Endothelial cell of umbilical vein (primary cell): ENCODE measurements around the gene PDHX.

Source experiments
- CTCF ChIP-seq, 2 donors: IDR thresholded peaks; 1 replicate in 1 of 2; 2 replicates in 1 of 2; pipeline ENCODE4 v1.5.1; 2011; ENCODE audit warnings: low read length in 2 of 2, mild to moderate bottlenecking in 2 of 2, moderate library complexity in 2 of 2, control low read depth in 1 of 2, inconsistent platforms in 1 of 2, low read depth in 1 of 2; ENCODE audit not compliant: insufficient read depth in 1 of 2; ENCODE audit errors: extremely low read depth in 1 of 2
- MAX ChIP-seq: IDR thresholded peaks from 2 replicates; pipeline ENCODE4 v1.6.1; 2011; ENCODE audit not compliant: insufficient read depth, insufficient read length

GRCh38 chr11:35042913-35043312 lies 126.5 kb downstream of the PDHX start:
- no peak for TF ChIP-seq CTCF (IDR thresholded peaks at IDR 0.05; ENCODE audit: extremely low read depth in 1 of 2, insufficient read depth in 1 of 2, low read depth in 1 of 2, low read length in 2 of 2)
- no peak for TF ChIP-seq MAX
